Body of pancreas (tissue), 4 donors: Measurements from ENCODE around the gene DNAH6.

Experiments used
- CTCF ChIP-seq, 7 experiments: fragments of 450-650 bp in 4 of 7; fragments of 200-600 bp in 3 of 7; sonication (generic) in 3 of 7; IDR thresholded peaks; one replicate each; pipeline ENCODE4 v1.5.1; 2016 to 2019; ENCODE audit warnings: antibody characterized with exemption in 7 of 7
- POLR2A ChIP-seq, 3 donors: fragments of 450-650 bp; IDR thresholded peaks; one replicate each; pipeline ENCODE4 v1.6.1; 2016; ENCODE audit warnings: antibody characterized with exemption in 3 of 3, mild to moderate bottlenecking in 2 of 3

- TF ChIP-seq CTCF (IDR thresholded peaks at IDR 0.05) (no peak), POLR2A (IDR thresholded peaks at IDR 0.05) (no peak)
Measured at GRCh38 chr2:84796798-84797197, 280.5 kb downstream of the DNAH6 start.
